ENCODE measurements around the gene FRS3.

GRCh38 chr6:41731561-41732086 is 48.1 kb downstream of the FRS3 start:
- TF ChIP-seq CTCF (conservative IDR thresholded peaks at IDR 0.05; ENCODE audit: low read length): no peak
- TF ChIP-seq EZH2phosphoT487 (IDR thresholded peaks at IDR 0.05; ENCODE audit: borderline replicate concordance, low read depth, low read length): no peak
